Measurements from ENCODE around the gene LIMK1.
"Not testable (repeated sequence)": the region's sequence is repeated elsewhere in the genome, so short reads cannot be mapped to it uniquely, and the experiment has no call there.

The LIMK1 gene

DNA sequence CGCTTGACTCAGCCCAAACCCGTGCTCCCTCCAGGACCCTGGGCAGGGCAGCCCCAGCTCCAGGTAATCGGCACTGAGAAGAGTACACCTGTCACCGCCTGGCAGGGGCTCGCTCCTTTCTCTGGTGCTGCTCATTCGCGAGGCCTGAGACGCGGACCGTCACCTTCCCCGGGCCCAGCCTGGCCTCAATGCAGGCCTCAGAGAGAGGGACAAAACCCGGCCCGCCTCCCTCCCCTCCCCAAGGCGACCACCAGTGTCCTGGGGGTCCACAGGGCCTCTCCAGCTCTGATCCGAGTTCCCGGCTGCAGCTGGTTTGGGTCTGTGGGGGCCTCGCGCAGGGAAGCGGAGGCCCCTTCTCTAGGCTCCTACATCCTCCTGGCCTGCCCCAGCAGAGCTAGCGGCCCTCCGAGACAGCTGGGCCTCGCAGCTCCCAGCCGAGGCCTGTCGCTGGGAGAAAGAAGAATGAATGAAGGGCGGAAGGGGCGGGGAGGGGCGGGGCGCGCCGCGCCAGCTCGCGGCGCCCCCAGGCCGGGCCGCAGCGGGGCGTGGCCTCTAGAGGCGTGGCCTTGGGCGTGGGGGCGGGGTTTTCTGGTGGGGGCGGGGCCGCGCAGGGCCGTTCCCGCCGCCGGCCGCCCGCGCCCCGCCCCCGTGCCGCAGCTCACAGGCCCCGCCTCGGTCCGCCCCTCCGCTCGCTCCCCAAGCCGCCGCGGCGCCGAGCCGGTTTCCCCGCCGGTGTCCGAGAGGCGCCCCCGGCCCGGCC, at the start of gene LIMK1:
TSS of gene LIMK1 (plus strand) at position 688 of the 760 bp plus-strand sequence. CDS start 187 bp downstream, outside the sequence.
- DNase-seq, result peak; percentile 74

DNA sequence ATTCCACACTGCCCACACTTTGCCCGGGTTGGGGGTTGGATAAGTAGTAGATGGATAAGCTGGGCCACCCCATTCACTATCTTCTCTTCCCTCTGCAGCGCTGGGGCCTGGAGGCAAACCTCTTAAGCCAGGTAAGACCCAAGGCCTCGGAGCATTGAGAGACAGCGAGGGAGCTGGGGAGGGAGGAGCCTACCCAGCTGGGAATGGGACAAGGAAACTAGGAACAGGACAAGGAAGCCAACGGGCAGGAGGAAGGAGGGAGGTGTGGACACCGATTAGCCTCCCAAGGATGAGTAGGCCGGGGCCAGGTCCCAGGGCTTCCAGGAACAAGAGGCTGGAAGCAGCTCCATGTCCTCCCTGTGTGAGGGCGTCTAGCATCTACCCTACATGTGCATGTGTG, 46.0 kb upstream of the LIMK1 start:
- no peak for DNase-seq

DNA sequence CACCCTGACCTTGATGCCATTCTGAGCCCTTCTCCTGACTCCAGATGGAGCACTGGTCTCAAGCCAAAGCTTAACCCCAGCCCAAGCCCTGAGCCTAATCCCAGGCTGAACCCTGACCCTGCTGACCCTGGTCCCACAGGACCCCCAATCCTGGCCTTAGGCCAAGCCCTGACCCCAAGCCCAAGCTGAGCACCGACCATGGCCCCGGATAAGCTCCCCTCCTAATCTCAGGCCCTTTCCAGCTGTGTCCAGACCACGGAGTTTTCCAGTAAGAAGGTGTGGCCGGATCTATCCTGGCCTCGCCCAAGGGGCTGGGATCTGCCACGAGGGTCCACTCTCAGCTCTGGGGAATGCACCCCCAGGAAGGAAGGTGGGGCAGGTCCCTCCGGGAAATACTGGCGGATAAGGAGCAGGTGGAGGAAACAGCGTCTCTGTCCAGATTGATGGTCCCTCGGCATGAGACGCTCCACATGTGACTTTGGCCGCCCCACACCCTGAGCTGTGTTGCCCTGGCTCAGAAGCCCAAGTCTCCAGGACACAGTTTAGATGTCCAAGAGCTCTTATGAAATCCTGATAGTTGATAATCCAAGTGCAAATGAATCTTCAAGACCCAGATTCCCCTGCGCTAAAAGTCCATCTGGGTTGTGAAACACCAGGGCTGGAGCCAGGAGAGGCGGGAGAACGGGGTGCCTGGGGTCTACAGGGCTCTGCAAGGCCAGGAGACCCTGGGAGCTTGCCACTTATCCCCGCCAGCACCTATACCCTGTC, 45.2 kb upstream of the LIMK1 start:
- no peak for DNase-seq

GRCh38 chr7:74039337-74039736, 44.3 kb upstream of the LIMK1 start:
- DNase-seq, result peak; percentile 26

DNA sequence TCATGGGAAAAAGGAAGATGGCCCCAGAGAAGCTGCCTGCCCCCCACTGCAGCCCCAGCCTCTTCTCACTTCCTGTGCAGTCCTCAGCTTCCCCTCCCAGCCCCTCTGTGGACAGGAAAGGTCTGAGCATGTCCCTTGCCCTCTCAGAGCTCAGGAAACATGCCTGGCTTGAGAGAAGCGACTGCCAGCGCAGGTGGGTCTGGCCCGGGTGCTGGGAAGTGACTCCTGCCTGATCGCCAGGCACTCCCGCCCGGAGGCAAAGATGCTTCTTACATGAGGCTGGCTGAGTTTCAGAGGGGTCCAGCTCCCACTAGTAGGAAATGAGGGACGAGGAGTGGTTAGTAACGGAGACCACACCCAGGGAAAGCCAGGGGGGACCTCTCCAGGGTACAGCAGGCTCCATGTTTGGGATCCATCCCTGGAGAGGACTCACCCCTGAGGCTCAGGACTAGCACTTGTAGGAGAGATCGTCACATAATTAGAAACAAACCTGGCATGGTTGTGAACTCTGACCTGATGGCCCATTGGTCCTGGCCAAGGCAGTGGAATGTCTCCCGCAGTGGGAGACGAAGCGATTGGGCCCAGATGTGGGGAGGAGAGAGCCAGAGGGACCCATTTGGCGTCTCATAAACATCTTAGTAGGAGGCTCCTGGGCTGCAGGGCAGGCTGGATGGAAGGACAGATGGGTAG, 43.4 kb upstream of the LIMK1 start:
- DNase-seq, result no peak

- DNase-seq, result no peak
Observed at GRCh38 chr7:74040791-74041520, 42.6 kb upstream of the LIMK1 start.

DNA sequence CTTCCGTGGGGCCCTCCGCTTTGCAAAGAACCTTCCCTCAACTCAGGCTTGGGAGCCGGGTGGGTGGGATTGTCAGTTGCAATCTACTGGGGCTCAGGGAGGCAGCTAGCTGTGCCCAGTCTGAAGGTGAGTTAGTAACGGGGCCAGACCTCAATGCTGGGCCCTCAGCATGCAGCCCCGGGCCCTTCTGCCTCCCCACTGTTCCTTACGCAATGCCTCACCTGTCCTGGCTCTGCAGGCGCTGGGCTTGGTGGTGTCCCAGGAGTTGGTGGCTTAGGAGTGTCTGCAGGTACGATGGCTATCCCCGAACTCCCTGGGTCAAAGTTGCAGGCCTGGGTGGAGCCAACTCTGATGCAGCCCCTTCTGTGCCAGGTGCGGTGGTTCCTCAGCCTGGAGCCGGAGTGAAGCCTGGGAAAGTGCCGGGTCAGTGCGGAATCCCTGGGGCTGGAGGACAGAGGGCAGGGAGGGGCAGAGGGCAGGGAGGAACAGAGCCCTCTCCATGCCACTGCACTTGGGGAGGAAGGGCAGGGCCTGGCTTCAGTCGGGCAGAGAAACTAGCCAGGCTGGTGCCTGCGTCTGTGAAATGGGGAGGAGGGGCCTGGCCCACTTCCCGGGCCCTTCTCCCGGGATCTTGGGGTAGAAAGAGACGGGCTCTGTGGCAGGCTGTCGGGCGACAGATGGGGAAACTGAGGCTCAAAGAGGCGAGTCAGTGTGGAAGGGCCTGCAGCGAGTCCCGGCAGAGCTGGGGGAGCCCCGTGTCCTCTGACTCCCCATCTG, 40.7 kb upstream of the LIMK1 start:
- DNase-seq, result peak; percentile 63

GRCh38 chr7:74043523-74043951, 40.1 kb upstream of the LIMK1 start:
- peak; percentile 63 for DNase-seq

DNA sequence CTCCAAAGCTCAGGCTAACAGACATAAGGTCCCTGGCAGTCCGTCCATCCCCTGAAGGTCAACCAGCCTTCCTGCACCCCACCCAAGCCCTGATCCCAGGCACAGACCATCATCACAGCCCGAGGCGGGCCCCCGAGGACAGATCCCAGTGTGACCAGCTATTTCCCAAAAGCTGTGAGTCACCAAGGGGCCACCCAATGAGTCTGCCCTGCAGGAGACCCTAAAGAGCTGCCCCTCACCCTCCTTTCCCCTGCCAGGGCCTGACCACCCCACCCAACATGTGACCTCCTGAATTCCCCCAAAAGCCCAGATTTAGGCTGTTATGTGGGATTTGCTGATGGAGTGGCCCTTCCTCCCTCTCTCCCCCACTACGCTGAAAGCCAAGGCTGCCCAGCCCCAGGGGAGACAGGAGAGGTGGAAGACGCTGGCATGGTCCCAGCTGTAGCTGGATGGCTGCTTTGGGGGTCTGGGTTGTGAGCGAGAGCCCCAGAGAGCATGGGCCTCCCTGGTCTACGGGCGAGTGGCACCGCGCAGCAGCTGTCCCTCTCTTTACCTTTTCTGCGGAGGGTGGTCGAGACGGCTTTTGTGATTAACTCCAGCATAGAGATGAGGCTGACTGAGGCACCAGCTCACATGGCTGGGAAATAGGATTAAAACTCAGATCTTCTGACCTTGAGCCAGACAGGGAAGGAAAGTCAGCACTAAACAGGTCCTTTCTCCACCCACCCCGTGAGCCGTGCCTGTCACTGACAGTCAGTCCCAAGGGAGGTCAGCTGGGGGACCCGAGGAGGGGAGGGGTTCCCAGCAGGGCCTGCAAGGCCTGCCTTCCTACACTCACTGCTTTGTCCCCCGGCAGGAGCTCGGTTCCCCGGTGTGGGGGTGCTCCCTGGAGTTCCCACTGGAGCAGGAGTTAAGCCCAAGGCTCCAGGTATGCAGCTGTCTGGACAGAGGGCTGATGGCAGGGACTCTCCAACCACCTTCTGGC, 38.9 kb upstream of the LIMK1 start:
- no peak for DNase-seq

DNA sequence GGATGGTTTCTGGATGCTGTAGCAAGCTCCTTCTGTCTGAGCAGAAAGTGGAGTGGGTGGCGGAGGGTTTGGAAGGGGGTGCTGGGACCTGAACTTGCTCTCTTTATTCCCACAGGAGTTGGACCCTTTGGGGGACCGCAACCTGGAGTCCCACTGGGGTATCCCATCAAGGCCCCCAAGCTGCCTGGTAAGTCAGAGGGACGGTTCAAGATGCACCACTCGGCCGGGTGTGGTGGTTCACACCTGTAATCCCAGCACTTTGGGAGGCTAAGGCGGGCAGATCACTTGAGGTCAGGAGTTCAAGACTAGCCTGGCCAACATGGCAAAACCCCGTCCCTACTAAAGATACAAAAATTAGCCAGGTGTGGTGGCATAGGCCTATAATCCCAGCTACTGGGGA, 37.0 kb upstream of the LIMK1 start:
- DNase-seq, result not testable (repeated sequence)

GRCh38 chr7:74047804-74048380, 35.7 kb upstream of the LIMK1 start:
- no peak for DNase-seq

- no peak for DNase-seq
Observed at GRCh38 chr7:74048999-74049599, 34.5 kb upstream of the LIMK1 start.

DNA sequence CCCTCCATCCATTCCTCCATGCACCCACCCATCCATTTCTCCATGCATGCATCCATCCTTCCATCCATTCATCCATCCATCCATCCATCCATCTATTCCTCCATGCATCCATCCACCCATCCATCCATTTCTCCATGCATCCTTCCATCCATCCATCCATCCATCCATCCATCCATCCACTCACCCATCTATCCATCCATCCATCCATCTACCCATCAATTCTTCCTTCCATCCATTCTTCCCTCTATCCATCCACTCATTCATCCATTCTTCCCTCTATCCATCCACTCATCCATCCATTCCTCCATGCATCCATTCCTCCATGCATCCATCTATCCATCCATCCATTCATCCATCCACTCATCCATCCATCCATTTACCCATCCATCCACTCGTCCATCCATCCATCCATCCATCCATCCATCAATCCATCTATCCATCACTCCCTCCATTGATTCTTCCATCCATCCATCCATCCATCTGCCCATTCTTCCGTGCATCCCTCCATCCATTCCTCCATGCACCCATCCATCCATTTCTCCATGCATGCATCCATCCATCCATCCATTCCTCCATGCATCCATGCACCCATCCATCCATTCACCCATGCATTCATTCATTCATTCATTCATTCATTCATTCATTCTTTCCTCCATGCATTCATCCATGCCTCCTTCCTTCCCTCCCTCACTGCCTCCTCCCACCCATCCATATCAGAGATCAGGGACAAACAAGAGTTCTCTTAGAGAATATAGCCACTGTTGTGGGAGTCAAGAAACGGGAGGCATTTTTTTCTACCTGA, 33.4 kb upstream of the LIMK1 start:
- DNase-seq, result no peak

DNA sequence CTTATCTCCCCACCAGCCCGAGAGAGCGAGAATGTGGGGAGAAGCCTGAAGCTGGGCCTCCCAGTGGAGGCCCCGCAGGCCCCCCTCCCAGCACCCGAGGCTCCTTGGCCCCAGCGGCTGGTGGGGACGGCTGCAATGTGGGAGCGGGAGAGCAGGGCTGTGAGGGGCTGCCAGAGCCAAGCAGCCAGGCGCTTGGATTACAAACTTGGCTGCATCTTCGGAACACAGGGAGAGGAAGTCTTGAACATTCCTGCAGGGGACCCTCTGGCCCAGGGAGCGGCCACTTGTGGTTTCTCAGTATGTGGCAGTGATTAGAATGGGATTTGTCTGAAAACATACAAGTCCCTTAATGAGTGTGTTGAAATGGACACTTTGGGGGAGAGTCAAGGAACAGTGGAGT, 32.4 kb upstream of the LIMK1 start:
- no peak for DNase-seq

- peak; percentile 21 for DNase-seq
Observed at GRCh38 chr7:74051629-74052410, 31.8 kb upstream of the LIMK1 start.

DNA sequence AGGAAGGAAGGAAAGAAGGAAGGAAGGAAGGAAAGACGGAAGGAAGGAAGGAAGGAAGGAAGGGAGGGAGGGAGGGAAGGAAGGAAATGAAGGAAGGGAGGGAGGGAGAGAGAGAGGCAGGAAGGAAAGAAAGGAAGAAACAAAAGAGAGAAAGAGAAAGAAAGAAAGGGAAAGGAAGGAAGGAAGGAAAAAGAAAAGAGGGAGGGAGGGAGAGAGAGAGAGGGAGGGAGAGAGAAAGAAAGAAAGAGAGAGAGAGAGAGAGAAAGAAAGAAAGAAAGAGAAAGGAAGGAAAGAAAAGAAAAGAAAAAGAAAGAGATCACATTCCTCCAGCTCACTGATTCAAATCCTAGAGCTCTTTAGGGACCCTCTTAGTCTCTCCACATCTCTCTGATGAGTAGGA, 31.0 kb upstream of the LIMK1 start:
- DNase-seq, result no peak

GRCh38 chr7:74053589-74054186, 29.9 kb upstream of the LIMK1 start:
- no peak for DNase-seq
